ENCODE data around the gene TAAR5. TPM values are rescaled to one million over a fixed set of nuclear protein-coding genes. Genes with fewer than 3 reads are reported as not detected.
"Not testable (repeated sequence)": the region's sequence is repeated elsewhere in the genome, so short reads cannot be mapped to it uniquely, and the experiment has no call there.

The TAAR5 gene, protein sequence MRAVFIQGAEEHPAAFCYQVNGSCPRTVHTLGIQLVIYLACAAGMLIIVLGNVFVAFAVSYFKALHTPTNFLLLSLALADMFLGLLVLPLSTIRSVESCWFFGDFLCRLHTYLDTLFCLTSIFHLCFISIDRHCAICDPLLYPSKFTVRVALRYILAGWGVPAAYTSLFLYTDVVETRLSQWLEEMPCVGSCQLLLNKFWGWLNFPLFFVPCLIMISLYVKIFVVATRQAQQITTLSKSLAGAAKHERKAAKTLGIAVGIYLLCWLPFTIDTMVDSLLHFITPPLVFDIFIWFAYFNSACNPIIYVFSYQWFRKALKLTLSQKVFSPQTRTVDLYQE
- not detected in 2 replicates for total RNA-seq (2014; rRNA removed)
- Bru-seq, nascent RNA = not detected
- not detected for BruChase-seq, experiment 1, labeled RNA remaining after a 6-hour chase
- BruChase-seq, experiment 2, labeled RNA remaining after a 2-hour chase = not detected
- long read RNA-seq = 0 reads

DNA sequence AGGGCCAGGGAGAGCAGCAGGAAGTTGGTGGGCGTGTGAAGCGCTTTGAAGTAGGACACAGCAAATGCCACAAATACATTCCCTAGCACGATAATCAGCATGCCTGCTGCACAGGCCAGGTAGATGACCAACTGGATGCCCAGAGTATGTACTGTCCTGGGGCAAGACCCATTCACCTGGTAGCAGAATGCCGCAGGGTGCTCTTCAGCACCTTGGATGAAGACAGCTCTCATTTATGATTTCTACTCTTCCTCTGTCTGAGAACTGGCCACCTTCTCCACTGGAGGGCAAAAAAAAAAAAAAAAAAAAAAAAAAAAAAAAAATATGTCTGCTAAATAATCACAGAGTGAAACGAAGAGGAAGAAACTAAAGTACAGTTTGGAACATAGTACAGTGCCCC is at the start of gene TAAR5:
TSS of gene TAAR5 (minus strand) at position 288 of the 400 bp plus-strand sequence. CDS start at position 233, 55 bp downstream.
- TF ChIP-seq EZH2 (IDR thresholded peaks at IDR 0.05; ENCODE audit: low read length, unreplicated experiment) (no peak), EZH2phosphoT487 (IDR thresholded peaks at IDR 0.05; ENCODE audit: borderline replicate concordance, low read length) (no peak)
- TF ChIP-seq, protein P1, sequence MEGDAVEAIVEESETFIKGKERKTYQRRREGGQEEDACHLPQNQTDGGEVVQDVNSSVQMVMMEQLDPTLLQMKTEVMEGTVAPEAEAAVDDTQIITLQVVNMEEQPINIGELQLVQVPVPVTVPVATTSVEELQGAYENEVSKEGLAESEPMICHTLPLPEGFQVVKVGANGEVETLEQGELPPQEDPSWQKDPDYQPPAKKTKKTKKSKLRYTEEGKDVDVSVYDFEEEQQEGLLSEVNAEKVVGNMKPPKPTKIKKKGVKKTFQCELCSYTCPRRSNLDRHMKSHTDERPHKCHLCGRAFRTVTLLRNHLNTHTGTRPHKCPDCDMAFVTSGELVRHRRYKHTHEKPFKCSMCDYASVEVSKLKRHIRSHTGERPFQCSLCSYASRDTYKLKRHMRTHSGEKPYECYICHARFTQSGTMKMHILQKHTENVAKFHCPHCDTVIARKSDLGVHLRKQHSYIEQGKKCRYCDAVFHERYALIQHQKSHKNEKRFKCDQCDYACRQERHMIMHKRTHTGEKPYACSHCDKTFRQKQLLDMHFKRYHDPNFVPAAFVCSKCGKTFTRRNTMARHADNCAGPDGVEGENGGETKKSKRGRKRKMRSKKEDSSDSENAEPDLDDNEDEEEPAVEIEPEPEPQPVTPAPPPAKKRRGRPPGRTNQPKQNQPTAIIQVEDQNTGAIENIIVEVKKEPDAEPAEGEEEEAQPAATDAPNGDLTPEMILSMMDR (conservative IDR thresholded peaks at IDR 0.05; ENCODE audit: low read depth, low read length) = no peak
- no peak within 1 kb of the TSS for H3K27ac ChIP-seq (ENCODE audit: low read length)
- H3K36me3 ChIP-seq (ENCODE audit: low read depth, low read length) = no peaks in the 10 kb centered on the region
- intact Hi-C loops (cut with micrococcal nuclease) = no loop called here
- no peak for DNase-seq
- no peaks in the 10 kb centered on the region for H4K20me1 ChIP-seq (ENCODE audit: low read length)
- no peaks in the 10 kb centered on the region for H3K4me1 ChIP-seq (ENCODE audit: insufficient read depth, low read length)
- no peak within 1 kb of the TSS for H3K4me2 ChIP-seq (ENCODE audit: low read length)
- POLR2A ChIA-PET (ENCODE audit: unreplicated experiment) = no interaction called here
- H3K9ac ChIP-seq (ENCODE audit: low read length) = no peak within 1 kb of the TSS
- no peaks in the 10 kb centered on the region for H3K9me3 ChIP-seq (ENCODE audit: low read length)
- CTCF ChIA-PET = no interaction called here
- H3K9me2 ChIP-seq (replicated peaks; ENCODE audit: low read length) = no peaks in the 10 kb centered on the region
- no peaks in the 10 kb centered on the region for H3K79me2 ChIP-seq (ENCODE audit: low read length)
- H3F3A ChIP-seq (ENCODE audit: low read length, unreplicated experiment) = no peaks in the 10 kb centered on the region
- BruUV-seq (replicated peaks) = no TSS peak
- H3K4me3 ChIP-seq (ENCODE audit: low read length) = no peak within 1 kb of the TSS
- ATAC-seq = no peak
- no peak within 1 kb of the TSS for H2AFZ ChIP-seq (ENCODE audit: low read length)
- no peaks in the 10 kb centered on the region for H3K27me3 ChIP-seq (ENCODE audit: low read length)

DNA sequence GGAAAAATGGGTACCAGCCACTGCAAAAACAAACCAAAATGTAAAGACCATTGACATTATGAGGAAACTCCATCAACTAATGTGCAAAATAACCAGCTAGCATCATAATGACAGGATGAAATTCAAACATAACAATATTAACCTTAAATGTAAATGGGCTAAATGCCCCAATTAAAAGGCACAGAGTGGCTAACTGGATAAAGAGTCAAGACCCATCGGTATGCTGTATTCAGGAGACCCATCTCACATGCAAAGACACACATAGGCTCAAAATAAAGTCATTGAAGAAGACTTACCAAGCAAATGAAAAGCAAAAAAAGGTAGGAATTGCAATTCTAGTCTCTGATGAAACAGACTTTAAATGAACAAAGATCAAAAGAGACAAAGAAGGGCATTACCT is 47.6 kb upstream of the TAAR5 start:
- H3K79me2 ChIP-seq (ENCODE audit: low read length); H3K36me3 ChIP-seq (ENCODE audit: low read depth, low read length); POLR2A ChIA-PET (ENCODE audit: unreplicated experiment); DNase-seq; H3K4me3 ChIP-seq (ENCODE audit: low read length); CTCF ChIA-PET; ATAC-seq; H3K9me3 ChIP-seq (ENCODE audit: low read length); H3K27me3 ChIP-seq (ENCODE audit: low read length); intact Hi-C loops (cut with micrococcal nuclease); H3K4me1 ChIP-seq (ENCODE audit: insufficient read depth, low read length); H4K20me1 ChIP-seq (ENCODE audit: low read length); H3K4me2 ChIP-seq (ENCODE audit: low read length); H3F3A ChIP-seq (ENCODE audit: low read length, unreplicated experiment); H3K9me2 ChIP-seq (replicated peaks; ENCODE audit: low read length); H2AFZ ChIP-seq (ENCODE audit: low read length); H3K27ac ChIP-seq (ENCODE audit: low read length); H3K9ac ChIP-seq (ENCODE audit: low read length); BruUV-seq (replicated peaks): not testable (repeated sequence)

DNA sequence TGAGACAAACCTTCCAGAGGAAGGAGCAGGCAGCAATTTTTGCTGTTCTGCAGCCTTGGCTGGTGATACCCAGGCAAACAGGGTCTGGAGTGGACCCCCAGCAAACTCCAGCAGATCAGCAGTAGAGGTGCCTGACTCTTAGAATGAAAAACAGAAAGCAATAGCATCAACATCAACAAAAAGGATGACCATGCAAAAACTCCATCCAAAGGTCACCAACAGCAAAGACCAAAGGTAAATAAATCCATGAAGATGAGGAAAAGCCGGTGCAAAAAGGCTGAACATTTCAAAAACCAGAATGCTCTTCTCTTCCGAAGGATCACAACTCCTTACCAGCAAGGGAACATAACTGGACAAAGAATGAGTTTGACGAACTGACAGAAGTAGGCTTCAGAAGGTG is 46.4 kb upstream of the TAAR5 start:
- H3F3A ChIP-seq (ENCODE audit: low read length, unreplicated experiment); H3K4me2 ChIP-seq (ENCODE audit: low read length); BruUV-seq (replicated peaks); CTCF ChIA-PET; H3K9me3 ChIP-seq (ENCODE audit: low read length); H3K4me1 ChIP-seq (ENCODE audit: insufficient read depth, low read length); POLR2A ChIA-PET (ENCODE audit: unreplicated experiment); H3K4me3 ChIP-seq (ENCODE audit: low read length); H3K27me3 ChIP-seq (ENCODE audit: low read length); H3K9me2 ChIP-seq (replicated peaks; ENCODE audit: low read length); ATAC-seq; H2AFZ ChIP-seq (ENCODE audit: low read length); H4K20me1 ChIP-seq (ENCODE audit: low read length); H3K36me3 ChIP-seq (ENCODE audit: low read depth, low read length); H3K27ac ChIP-seq (ENCODE audit: low read length); H3K9ac ChIP-seq (ENCODE audit: low read length); DNase-seq; intact Hi-C loops (cut with micrococcal nuclease); H3K79me2 ChIP-seq (ENCODE audit: low read length): not testable (repeated sequence)

DNA sequence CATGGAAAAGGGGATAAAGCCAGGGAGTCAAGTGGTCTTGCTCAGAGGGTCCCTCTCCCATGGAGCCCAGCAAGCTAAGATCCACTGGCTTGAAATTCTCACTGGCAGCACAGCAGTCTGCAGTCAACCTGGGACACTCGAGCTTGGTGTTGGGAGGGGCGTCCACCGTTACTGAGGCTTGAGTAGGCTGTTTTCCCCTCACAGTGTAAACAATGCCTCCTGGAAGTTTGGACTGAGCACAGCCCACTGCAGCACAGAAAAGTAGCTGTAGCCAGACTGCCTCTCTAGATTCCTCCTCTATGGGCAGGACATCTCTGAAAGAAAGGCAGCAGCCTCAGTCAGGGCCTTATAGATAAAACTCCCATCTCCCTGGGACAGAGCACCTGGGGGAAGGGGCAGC is 45.7 kb upstream of the TAAR5 start:
- H3F3A ChIP-seq (ENCODE audit: low read length, unreplicated experiment); DNase-seq; H3K4me3 ChIP-seq (ENCODE audit: low read length); H3K27ac ChIP-seq (ENCODE audit: low read length); CTCF ChIA-PET; H3K9ac ChIP-seq (ENCODE audit: low read length); ATAC-seq; H3K36me3 ChIP-seq (ENCODE audit: low read depth, low read length); BruUV-seq (replicated peaks); H3K9me2 ChIP-seq (replicated peaks; ENCODE audit: low read length); H3K9me3 ChIP-seq (ENCODE audit: low read length); H3K27me3 ChIP-seq (ENCODE audit: low read length); H4K20me1 ChIP-seq (ENCODE audit: low read length); H3K79me2 ChIP-seq (ENCODE audit: low read length); H2AFZ ChIP-seq (ENCODE audit: low read length); H3K4me1 ChIP-seq (ENCODE audit: insufficient read depth, low read length); POLR2A ChIA-PET (ENCODE audit: unreplicated experiment); H3K4me2 ChIP-seq (ENCODE audit: low read length); intact Hi-C loops (cut with micrococcal nuclease): not testable (repeated sequence)

Measured in PC-3 (cell line).